ENCODE measurements around the gene HOXD11.

DNA sequence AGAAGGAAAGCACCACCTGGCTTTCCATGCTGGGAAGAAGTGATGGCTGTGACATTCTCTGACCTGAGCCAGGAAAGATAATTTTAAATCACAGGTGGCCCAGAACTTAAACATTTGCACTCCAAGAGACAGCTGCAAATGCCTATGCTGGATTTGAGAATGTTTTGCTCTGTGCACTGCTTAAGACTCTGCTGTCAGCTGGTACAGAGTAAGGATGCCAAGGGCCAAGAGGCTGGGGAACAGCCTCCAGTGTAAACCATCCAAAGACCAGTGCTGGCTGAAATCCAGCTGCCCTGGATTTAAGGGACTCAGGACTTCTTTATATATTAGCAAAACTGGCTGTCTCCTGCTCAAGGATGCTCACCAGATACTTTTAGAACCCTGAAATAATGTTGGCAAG, 26.3 kb downstream of the HOXD11 start:
- TF ChIP-seq CTCF (IDR thresholded peaks at IDR 0.05; ENCODE audit: low read depth, low read length) (no peak), EZH2phosphoT487 (IDR thresholded peaks at IDR 0.05; ENCODE audit: low read depth) (no peak)
